Hepatocyte (in vitro differentiated cells): ENCODE results near the gene GPATCH11.

Experiments
- CTCF ChIP-seq: fragments of 200-600 bp; sonication (generic); IDR thresholded peaks from 2 replicates; pipeline ENCODE4 v1.5.1; 2016; ENCODE audit warnings: antibody characterized with exemption, mild to moderate bottlenecking; ENCODE audit not compliant: poor library complexity
- EZH2 ChIP-seq: fragments of 200-600 bp; sonication (generic); IDR thresholded peaks from 2 replicates; pipeline ENCODE4 v1.6.1; 2016; ENCODE audit warnings: antibody characterized with exemption, mild to moderate bottlenecking, borderline replicate concordance
- EZH2phosphoT487 ChIP-seq: fragments of 200-600 bp; sonication (generic); IDR thresholded peaks from one replicate; pipeline ENCODE4 v1.6.1; 2018; ENCODE audit warnings: antibody characterized with exemption, mild to moderate bottlenecking, low read depth, moderate library complexity; ENCODE audit not compliant: unreplicated experiment, severe bottlenecking

GRCh38 chr2:37080266-37080665, 4.1 kb upstream of the GPATCH11 start:
- TF ChIP-seq CTCF, result no peak
- TF ChIP-seq EZH2phosphoT487, result no peak
- TF ChIP-seq EZH2, result no peak
